Purkinje cell (primary cell): ENCODE data around the gene CLDN9. TPM values are rescaled to one million over a fixed set of nuclear protein-coding genes. Genes with fewer than 3 reads are reported as not detected.

Experiments used
- polyA plus RNA-seq: library from polyadenylated mRNA; unstranded; fragments of >200 nt; fragmentation: Nextera tagmentation; gene quantifications from 2 replicates; pipeline ENCODE4 v1.2.1, GENCODE V29; 2014

CLDN9 gene, protein sequence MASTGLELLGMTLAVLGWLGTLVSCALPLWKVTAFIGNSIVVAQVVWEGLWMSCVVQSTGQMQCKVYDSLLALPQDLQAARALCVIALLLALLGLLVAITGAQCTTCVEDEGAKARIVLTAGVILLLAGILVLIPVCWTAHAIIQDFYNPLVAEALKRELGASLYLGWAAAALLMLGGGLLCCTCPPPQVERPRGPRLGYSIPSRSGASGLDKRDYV
- polyA plus RNA-seq, result 0.23 TPM in 1 of 2 replicates, not detected in the other

DNA sequence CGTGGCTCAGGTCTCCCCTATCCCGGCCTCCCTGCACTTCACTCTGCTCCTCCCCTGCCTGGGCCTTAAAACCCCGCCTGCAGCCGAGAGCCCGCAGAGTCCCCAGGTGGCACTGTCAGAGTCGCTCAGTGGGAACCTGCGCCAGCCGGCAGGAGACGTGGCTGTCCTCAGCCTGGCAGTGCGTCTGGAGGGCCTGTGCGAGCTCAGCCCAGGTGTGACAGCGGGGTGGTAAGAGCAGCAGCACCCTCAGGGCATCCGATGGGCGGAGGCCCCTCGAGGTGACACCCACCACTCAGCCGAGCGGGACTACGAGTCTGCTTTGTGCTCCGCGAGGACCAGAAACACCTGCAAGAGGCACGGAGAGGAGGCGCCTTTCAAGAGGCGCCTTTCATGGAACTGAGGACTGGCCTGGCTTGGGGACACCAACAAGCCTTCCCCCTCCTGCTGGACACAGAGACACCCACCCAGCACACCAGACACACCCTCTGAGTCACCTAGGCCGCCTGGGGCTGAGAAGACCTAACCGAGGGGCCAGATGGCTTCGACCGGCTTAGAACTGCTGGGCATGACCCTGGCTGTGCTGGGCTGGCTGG lies at the start of gene CLDN9:
Gene CLDN9 (plus strand): TSS at position 96 of the 593 bp plus-strand sequence. CDS start 440 bp downstream, at position 536.

DNA sequence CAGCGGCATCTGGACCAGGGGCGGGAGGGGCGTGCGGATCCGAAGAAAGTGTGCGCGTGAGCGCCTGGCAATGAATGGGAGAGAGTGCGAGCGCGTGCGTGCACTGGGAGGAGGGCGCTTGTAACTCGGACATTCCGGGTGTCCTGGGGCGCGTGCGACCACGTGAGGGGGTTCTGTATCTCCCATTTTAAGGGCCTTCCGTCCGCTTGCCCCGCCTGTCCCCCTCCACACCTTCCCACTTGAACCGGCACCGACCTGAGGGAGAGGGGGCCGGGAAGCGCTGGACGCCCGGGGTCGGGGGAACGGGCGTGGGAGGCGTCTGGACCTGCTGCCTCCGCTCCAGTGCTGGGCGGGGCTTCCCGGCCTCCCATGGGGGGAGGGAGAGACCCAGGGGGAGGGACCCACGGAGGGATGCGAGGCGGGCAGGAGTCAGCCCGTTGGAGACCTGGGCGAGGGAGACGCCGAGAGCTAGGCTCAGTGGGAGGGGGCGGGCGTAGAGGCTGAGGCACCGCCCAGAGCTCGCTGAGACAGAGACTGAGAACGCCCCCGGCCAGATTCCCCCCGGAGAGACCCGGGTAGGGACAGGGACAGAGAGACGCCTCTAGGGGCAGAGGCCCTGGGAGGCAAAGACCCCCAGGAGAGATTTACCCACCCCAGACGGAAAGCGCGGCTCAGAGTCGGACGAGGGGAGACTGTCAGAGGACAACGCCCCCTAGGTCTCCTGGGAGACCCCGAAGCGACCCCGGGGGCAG lies 48.8 kb upstream of the CLDN9 start, which contains the start of gene KREMEN2:
Gene KREMEN2 (plus strand): TSS at position 553 of the 752 bp plus-strand sequence. CDS start 246 bp downstream, outside the sequence.

DNA sequence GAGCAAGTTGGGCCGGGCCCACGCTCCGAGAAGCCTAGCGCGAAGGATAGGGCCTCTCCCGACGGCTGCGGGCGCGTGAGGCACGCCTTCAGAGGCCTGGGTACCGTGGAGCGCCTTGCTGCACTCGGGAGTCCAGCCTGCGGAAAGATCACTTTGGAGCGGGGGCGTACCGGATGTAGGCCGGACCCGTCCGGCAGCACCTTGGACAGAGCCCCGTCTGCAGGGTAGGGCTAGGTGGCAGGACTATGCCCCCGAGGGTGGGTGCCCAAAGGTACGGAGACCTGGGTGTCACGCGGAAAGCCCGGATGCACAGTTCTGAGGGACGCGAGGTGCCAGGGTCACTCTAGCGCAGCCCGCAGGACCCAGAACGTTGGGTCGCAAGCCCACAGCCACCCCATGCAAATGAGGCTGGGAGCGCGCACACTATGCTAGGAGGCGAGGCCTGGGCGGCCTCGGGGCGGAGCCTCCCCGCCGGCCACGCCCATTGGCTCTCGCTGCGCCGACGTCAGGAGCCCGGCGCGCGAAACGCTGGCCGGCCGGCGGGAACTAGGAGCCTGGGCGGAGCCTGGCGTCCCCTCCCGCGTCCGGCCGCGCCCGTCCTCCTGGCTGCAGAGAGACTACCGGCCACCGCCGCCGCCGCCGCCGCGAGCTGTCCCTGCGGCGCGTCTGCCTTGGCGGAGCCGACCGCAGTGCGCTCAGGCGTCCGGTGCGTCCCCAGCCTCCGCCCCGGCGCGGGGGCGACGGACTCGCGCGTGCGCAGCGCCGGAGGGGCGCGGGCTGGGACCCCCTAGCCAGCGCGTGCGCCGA lies 43.8 kb upstream of the CLDN9 start, which contains the start of gene PAQR4:
Gene PAQR4 (plus strand): TSS at position 611 of the 807 bp plus-strand sequence. CDS start 327 bp downstream, outside the sequence.

DNA sequence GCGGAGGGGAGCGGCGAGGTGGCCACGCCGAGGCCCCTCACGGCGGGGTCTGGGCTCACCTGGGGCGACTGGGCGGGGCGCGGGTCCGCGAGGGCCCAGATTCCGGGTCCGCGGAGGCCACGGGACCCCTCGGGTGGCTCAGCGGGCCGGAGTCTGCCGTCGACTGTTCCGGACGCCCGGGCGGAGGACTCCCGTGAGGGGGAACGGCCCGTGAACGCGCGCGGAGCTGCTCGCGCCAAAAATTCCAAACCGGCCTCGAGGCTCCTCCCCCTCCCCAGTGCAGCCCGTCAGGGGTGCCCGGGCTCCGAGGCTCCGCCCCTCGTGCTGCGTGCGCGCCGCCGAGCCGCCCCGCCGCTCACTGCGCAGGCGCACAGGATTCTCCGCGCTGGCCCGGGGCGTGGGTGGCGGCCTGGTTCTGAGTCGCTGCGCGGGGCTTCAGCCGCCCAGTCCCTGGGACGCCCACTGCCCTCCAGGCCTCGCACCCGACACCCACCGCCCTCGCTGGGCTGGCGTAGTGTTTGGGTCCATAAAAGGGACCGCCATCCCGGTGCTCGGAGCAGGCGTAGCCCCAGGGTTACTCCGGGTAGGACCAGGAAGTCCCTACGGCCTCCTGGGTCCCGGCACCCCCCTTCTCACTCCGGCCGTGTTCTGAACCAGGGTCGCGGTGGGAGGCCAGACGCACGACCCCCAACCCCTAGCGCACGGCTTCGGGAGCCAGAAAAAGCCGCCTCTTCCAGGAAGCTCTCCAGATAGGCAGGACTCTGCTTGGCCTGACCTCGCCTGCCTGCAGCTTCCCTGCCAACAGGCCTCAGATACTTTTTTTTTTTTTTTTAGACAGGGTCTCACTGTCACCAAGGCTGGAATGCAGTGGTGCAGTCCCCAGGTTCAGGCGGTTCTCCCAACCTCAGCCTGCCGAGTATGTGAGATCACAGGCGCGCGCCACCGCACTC lies 32.2 kb upstream of the CLDN9 start, which contains the start of gene PKMYT1:
Gene PKMYT1 (minus strand): TSS at position 220 of the 950 bp plus-strand sequence. CDS start 789 bp downstream, outside the sequence.

DNA sequence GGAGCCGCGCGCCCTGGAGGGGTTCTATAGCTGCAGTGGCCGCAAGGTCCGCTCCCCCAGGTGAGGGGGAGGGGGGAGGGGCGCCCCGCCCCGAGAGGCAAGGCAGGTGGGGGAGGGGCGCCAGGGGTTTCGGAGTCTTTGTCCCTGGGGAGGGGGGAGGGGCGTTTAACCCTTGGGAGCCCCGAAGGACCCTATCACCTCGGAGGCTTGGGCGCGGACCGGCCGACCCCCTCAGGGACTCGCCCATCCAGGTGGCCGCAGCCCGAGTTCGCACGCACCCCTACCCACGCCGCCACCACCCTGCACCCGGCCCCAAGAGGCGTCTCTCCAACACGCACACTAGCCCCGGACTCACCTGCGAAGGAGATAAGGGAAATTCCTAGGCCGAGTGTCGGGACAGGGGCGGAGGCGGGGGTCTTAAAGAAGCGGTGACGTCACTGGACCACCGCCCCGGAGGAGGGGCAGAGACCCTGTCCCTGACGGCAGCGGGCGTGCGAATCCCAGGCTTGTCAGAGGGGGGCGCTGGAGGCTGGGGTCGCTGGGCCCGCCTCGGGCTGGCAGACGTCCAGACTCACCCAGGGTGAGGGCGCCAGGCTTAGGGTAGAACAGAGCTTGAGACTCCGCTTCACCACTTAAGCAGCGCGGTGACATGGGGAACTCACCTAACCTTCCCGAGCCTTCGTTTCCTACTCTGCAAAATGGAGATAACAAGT lies 5.2 kb downstream of the CLDN9 start, which contains the start of gene CLDN6:
Gene CLDN6 (minus strand): TSS at position 390 of the 713 bp plus-strand sequence. CDS start 2,162 bp downstream, outside the sequence.

DNA sequence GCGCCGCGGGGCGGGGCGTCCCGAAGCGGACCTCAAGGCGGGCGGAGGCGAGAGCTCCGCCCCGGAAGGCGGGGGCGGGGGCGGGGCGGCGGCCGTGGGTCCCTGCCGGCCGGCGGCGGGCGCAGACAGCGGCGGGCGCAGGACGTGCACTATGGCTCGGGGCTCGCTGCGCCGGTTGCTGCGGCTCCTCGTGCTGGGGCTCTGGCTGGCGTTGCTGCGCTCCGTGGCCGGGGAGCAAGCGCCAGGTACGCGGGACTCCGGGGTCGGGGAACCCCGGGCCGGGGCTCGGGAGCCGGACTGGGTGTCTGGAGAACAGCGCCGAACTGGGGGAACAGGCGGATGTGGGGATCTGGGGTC lies 7.5 kb downstream of the CLDN9 start, which contains the start of gene TNFRSF12A:
Gene TNFRSF12A (plus strand): TSS at position 122 of the 357 bp plus-strand sequence. CDS start 30 bp downstream, at position 152.

DNA sequence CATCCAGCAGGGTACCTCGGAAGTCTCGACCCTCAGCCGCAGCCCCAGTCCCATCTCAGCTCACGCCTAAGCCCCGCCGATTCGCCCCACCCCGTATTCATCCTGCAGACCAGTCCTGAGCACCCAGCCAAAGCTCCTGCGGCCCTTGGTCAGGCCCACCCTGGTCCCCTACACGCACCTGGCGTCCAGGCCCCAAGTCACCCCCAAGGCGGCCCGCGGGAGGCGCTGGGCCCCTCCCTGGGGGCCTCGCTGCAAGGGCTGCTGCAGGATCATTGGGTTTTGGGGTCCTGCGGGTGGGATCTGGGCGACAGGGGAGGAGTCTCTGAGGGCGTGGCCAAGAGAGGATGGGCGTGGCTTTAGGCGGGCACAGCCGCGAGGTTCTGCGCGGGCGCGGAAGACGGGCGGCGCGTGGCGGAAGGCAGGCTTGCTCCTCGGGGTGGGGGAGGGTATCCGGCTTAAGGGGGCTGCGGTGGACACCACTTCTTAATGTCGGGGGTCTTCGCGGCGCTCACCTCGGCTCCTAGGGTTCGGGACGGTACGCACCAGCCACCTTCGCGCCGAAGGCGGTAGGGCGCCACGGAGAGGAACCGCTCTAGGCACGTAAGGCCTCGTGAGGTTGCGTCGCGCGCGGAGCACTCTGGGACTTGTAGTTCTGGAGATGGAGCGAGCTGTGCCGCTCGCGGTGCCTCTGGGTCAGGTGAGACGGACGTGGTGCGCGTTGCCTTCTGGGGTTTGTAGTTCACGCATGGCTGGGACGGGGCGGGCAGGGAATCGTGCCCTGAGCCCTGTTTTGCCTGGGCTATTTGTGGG lies 11.2 kb downstream of the CLDN9 start, which contains the start of the genes HCFC1R1 and THOC6:
Gene HCFC1R1 (minus strand): TSS at position 274 of the 810 bp plus-strand sequence. CDS start 1 bp downstream, at position 273.
Gene THOC6 (plus strand): TSS at position 367 of the 810 bp plus-strand sequence. CDS start 292 bp downstream, at position 659.

DNA sequence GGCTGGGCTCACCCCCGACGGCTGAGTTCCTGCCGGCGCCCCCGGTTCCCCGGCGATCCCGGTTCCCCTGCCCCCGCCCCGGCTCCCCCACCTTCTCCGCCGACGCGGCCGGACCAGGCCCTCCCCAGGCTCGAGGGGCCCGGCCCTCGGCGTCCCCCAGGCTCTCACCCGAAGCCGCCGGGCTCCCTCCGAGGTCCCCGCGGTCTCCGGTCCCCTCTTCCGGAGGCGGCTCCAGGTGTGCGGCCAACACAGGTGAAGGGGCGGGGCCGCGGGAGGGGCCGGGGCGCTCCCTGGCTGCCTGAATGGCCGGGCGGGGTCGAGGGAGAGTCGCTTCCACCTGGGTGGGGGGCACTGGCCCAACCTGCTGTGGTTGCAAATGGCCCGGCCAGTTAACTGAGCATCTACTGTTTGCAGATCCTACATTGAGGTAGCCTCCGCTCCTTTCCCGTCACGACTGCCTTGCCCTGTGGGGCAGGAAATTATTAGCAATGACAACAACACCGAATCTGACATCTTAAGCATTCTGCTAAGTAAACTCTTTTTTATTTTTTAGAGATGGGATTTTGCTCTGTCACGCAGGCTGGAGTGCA lies 24.1 kb downstream of the CLDN9 start, which contains the start of gene BICDL2:
Gene BICDL2 (minus strand): TSS at position 219 of the 590 bp plus-strand sequence. CDS start 1,448 bp downstream, outside the sequence.

DNA sequence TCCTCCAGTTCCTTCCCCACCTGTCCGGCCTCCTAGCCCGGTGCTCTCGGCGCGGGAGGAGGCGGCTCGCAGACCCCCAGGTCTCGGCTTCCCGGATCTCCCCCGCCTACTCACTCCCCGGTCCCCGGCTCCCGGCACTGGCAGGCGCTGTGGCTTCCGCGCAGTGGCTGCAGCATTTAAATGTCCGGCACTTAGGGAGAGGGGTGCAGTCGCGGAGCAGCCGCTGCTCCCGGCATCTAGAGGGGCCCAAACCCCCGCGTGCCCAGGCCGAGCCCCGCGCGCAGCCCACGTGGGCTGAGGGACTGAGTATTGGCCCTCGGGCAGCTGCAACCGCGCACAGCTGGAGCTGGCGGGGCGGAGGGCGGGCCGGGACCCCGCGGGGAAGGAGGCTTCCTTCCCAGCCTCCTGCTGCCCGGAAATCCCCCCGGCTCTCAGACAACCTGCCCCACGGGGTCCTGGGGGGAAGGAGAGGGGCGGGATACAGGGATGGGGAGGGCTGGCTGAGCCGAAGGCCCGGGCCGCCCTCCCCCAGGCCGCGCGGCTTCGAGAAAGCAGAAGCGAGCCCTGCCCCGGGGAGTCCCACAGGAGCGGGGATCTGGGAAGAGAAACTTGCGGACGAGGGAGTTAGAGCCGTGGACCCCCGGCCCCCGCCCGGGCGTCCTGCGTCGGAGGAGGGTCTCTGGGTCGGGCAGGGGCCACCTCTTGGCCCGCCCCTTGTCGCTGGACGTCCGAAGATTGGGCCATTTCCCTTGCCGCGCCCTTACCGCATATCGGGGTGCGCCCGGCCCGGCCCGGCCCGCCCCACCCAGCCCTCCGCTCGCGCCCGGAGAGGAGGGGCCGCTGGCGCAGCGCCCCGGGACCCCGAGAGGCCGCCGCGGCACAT lies 33.3 kb downstream of the CLDN9 start, which contains the start of gene MMP25:
Gene MMP25 (plus strand): TSS at position 804 of the 883 bp plus-strand sequence. CDS start 357 bp downstream, outside the sequence.

Other genes starting within 250 kb of the CLDN9 start
- 1,180 and 1,450 TPM in 2 replicates for gene ELOB, start 235.6 kb upstream of the CLDN9 start, polyA plus RNA-seq
- gene PRSS33, start 225.4 kb upstream of the CLDN9 start, polyA plus RNA-seq, result not detected in 2 replicates
- gene PRSS41, start 214.5 kb upstream of the CLDN9 start, polyA plus RNA-seq, result not detected in 2 replicates
- gene PRSS21, start 195.7 kb upstream of the CLDN9 start, polyA plus RNA-seq, result not detected in 2 replicates
- gene ZG16B, start 182.6 kb upstream of the CLDN9 start, polyA plus RNA-seq, result not detected in 2 replicates
- gene PRSS22, start 154.8 kb upstream of the CLDN9 start, polyA plus RNA-seq, result 1.9 and 3.8 TPM in 2 replicates
- 3.5 and 8.7 TPM in 2 replicates for gene FLYWCH2, start 129.7 kb upstream of the CLDN9 start, polyA plus RNA-seq
- 3.2 and 4.7 TPM in 2 replicates for gene FLYWCH1, start 101.0 kb upstream of the CLDN9 start, polyA plus RNA-seq
- gene KREMEN2, start 48.6 kb upstream of the CLDN9 start, polyA plus RNA-seq, result not detected in 2 replicates
- gene PAQR4, start 43.6 kb upstream of the CLDN9 start, polyA plus RNA-seq, result 0.26 TPM in 1 of 2 replicates, not detected in the other
- 3.1 and 3.4 TPM in 2 replicates for gene PKMYT1, start 32.5 kb upstream of the CLDN9 start, polyA plus RNA-seq
- not detected in 2 replicates for gene CLDN6, start 5.3 kb downstream of the CLDN9 start, polyA plus RNA-seq
- gene TNFRSF12A, start 7.4 kb downstream of the CLDN9 start, polyA plus RNA-seq, result 1.9 TPM in 1 of 2 replicates, not detected in the other
- 67.2 and 82.7 TPM in 2 replicates for gene HCFC1R1, start 11.0 kb downstream of the CLDN9 start, polyA plus RNA-seq
- gene THOC6, start 11.1 kb downstream of the CLDN9 start, polyA plus RNA-seq, result 0.93 and 1.8 TPM in 2 replicates
- gene BICDL2, start 24.0 kb downstream of the CLDN9 start, polyA plus RNA-seq, result not detected in 2 replicates
- 0.20 TPM in 1 of 2 replicates, not detected in the other for gene MMP25, start 33.6 kb downstream of the CLDN9 start, polyA plus RNA-seq
- not detected in 2 replicates for gene IL32, start 52.7 kb downstream of the CLDN9 start, polyA plus RNA-seq
- not detected in 2 replicates for gene ZSCAN10, start 86.4 kb downstream of the CLDN9 start, polyA plus RNA-seq
- not detected in 2 replicates for gene ZNF205, start 99.7 kb downstream of the CLDN9 start, polyA plus RNA-seq
- gene ZNF213, start 122.1 kb downstream of the CLDN9 start, polyA plus RNA-seq, result 1.9 and 3.4 TPM in 2 replicates
- gene OR1F1, start 175.3 kb downstream of the CLDN9 start, polyA plus RNA-seq, result 0.27 TPM in 1 of 2 replicates, not detected in the other
- gene ZNF200, start 222.2 kb downstream of the CLDN9 start, polyA plus RNA-seq, result 3.0 and 4.7 TPM in 2 replicates
- not detected in 2 replicates for gene MEFV, start 243.7 kb downstream of the CLDN9 start, polyA plus RNA-seq